ENCODE results near the gene STARD13.
"Not testable (repeated sequence)": the region's sequence is repeated elsewhere in the genome, so short reads cannot be mapped to it uniquely, and the experiment has no call there.

The STARD13 gene

DNA sequence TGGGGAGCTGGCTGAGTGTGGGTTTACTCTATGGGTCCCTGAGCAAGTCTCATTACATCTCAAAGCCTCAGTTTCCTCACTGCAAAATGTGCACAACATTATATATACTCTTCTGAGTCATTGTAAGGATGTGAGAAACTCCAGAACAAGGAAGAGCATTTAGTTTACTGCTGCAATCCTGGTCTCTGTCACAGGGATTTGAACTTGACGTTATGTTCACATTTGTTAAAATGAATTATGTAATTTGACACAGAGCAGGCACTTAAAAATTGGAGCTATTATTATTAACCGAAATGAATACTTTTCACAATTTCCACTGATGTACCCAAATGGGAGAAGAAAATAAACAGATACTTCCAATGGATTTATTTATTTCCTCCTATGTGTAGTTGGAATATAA lies 101.0 kb downstream of the STARD13 start:
- no peak for DNase-seq (ENCODE audit: insufficient read length, low spot score)

DNA sequence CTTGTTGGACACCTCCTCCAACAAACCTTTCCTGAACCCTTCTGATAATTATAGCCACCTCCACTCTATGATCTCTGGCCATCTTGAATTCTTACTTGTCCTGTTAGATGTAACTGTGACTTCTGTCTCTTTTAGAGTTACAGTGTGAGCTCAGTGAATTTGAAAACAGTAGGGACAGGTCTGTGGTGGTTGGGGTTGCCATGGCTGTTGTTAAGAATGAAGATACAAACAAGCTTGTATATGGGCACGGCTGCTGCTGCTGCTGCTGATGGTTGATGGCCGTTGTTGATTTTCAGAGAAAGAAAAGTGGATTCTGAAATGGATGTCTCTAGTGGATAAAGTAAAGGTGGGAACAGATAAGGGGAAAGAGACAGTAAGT lies 101.5 kb downstream of the STARD13 start:
- no peak for FAIRE-seq
- no peak for DNase-seq (ENCODE audit: insufficient read length, low spot score)

More for the DNA sequence above, 101.0 kb downstream of the STARD13 start:
- no peak for FAIRE-seq

DNA sequence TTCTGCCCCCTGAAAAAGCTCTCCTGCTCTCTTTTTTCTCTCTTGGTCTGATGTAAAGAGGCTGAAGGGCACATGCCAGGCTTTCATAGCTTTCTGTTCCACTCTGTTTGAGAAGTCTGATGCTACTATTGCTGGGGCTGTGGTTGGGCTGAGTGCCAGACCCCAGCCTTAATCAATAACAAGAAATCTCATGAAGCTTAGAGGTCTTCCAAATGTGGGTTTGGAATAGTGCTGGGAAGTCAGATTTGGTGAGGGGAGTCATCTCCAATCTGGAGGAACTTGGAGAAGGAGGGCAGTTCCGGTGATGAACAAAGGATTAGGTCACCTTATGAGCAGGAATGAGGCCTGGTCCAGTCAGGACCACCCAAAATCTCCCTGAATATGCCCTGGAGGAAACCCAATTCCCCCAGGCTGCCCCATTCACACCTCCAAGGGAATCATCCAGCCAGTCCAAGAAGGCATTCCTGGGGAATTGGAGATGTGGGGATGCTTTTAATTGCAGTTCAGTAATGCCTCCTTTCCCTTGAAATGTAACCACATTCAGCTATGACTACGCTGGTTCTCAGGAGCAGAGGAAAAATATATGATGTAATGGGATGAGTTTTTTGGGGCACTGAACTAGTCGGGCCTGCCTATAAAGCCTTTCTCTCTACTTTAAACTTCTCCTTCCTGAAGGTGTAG lies 102.0 kb downstream of the STARD13 start:
- DNase-seq (ENCODE audit: insufficient read length, low spot score) (no peak), FAIRE-seq (no peak)

DNA sequence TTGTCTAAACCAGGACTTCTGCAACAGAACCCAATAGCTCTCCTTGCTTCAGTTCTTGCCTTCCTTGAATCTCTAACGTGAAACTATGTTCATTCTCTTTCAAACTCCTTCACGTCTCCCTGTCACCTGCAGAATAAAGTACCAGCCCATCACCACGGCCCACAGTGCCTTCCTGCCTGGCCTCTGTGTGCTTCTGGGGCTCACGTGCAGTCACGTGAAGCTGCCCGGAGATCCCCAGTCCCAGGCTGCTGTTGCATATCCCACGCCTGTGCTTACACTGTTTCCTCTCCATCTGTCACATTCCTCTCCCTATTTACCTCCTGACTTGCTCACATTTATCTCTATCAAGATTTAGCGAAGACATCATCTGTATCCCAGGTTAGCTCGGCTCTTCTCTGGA lies 102.8 kb downstream of the STARD13 start:
- FAIRE-seq (peak; percentile 21), DNase-seq (ENCODE audit: insufficient read length, low spot score) (no peak)

DNA sequence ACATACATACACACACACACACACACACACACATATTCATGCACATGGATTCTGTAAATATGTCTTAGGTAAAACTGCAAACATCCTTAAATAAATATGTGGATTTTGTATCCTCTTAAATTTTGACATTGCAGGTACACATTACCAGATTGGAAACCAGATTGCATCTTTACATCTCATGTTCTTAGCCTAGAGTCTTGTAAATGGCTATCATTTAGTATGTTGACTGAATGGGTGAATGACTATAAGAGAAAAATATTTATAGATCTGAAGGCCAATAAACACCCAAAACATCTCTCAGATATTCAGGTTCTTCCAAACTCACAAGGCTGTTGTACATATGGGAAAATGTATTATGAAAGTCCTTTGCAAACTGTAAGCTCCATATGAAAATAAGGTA lies 104.3 kb downstream of the STARD13 start:
- DNase-seq (ENCODE audit: insufficient read length, low spot score): no peak
- FAIRE-seq: no peak

DNA sequence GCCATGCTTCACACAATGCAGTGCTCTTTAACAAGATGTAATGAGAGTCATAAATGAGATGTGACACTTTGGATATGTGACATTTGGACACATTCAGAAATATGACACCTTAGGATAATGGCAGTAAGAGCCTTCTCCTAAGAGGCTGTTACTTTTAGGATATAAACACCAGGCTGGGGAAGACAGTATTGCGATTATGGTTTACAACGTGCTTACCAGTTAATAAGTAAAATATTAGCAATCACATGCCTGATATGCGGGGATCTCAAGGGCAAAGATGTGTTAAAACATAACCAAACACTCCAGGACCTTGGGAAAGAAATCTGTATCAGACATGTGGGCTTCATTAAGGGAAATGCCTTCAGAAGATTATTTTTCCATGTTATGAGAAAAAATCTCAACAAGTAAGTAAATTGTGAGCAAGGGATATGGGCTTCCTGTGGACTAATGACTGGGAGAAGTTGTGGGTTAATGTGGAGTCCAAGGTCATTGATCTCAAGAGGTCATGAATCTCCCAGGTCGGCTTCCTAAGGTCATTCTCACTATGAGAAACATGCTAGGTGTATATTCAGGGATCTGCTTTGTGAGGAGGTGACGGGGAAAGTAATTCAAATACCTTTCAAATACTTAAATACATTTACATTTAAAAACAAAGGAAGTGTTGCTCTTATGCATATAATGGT lies 105.3 kb downstream of the STARD13 start:
- DNase-seq (ENCODE audit: insufficient read length, low spot score): no peak
- no peak for FAIRE-seq

DNA sequence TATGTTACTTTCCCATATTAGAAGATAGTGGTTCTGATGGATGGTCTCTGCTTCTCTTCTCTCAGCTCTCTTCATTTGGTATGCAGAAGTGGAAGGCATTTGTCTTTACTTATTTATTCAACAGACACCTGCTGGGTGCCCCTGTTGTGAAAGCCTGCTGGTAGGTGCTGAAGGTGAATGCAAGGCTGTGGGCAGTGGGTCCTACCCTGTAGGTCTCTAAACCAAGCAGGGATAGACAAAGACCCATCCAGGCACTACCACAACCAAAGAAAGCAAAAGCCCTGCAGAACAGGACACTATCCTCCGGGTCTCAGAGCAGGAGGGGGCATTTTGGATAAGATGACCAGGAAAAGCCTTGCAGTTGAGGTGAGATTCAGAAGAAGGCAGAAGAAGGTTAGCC lies 106.1 kb downstream of the STARD13 start:
- no peak for DNase-seq (ENCODE audit: insufficient read length, low spot score)
- no peak for FAIRE-seq

DNA sequence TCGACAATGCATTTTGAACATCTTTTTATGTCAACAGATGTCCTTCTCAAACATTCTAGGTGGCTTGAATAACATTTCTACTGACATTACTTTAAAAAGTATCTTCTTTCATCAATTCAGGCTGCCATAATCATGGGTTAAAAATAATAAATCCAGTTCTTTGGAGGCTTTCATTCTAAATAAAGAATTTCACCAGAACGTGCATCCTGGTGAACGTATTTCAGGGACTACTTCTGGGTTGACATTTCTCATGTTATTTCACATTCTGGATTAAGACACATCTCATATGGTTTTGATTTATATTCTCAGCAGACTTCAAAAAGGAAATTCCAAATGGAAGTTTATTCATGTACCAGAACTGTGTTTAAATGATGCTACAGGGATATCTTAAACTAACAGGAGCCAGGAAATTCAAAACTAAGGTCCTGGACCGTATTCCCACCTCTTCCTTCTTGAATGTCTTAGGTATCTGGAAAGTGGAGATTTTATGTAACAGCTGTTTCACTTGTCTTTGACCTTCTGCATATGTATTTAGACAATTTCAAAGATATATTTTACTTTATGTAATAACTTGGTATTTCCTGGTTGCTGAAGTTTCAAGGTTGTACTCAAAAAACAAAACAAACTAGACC lies 107.2 kb downstream of the STARD13 start:
- DNase-seq (ENCODE audit: insufficient read length, low spot score): no peak
- FAIRE-seq: peak; percentile 42

DNA sequence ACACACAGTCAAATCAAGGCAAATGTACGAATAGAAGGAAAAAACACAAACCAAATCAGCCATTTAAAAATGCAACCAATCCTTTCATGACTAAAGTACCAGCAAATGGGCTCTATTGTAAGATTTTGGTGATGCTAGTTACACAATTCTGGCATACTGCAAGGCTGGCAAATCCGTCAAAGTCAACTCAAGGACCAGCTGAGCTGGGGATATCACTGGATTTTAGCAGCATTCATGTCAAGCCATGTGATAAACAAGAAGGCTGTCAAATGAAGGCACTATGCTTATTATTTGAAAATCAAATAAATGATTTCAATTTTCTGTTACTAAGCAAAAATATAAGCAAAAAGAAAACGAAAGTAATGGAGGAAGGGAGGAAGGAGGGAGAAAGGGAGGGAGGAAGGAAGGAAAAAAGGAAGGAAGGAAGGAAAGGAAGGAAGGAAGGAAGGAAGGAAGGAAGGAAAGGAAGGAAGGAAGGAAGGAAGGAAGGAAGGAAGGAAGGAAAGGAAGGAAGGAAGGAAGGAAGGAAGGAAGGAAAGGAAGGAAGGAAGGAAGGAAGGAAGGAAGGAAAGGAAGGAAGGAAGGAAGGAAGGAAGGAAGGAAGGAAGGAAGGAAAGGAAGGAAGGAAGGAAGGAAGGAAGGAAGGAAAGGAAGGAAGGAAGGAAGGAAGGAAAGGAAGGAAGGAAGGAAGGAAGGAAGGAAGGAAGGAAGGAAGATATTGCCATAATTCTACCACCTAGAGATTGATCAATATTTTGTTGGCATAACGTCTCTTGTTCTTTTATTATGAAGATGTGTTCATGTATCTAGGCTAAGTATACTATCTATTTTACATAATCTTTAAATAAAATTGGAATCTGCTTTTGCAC lies 108.0 kb downstream of the STARD13 start:
- not testable (repeated sequence) for FAIRE-seq; DNase-seq (ENCODE audit: insufficient read length, low spot score)

DNA sequence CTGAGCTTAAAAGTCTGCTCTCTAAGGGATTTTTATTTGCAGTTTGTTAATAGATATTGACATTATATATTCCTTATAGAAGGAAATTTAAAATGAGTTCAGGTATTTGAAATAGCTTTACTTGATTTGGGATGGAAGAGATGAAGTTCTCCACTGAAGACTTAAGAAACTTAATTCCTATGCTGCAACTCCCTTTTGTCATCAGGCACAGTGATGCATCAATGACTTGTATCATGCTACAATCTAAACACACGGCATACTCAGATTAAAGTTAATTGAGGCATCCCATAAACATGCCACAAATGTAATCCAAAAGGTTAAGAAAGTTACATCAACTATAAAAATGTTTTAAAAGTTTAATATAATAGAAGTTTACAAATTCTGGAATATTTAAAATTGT lies 109.0 kb downstream of the STARD13 start:
- FAIRE-seq: no peak

DNA sequence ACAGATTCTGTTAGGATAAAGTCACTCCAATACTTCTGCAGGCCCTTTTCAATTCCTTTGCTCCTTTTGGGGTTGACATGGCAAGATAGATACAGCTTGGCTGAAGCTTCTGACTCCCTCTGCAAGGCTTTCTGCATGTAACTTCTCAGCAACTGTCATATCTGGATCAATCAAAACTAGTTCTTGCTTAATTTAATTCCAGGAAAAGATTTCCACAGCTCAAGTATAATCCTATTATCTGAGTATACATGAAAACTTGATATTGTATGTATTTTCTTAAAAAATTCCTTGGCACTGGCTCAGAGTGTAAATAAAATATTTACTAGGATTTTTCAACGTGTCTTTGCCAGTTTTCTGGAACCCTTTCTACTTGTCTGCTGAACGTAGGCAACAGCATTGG lies 109.6 kb downstream of the STARD13 start:
- no peak for FAIRE-seq

More for the DNA sequence above, 109.0 kb downstream of the STARD13 start:
- no peak for DNase-seq (ENCODE audit: insufficient read length, low spot score)

DNA sequence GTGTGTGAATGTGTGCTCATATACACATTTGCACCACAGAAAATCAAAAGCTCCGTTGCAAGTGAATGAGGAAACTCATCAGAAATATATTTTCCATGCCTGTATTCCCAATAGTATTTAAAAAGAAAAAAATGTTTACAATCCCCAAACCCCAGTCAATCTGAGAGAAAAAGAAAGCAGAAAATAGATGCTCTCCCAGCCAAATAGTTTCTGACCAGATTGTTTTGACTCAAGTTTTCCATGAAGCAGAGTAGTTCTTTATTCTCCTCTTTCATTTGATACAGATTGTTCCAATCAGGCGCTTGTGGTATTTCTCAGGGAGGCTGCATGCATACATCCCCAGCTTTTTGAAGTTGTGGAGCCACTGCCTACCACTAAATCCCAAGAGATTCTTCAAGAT lies 110.6 kb downstream of the STARD13 start:
- no peak for FAIRE-seq
- DNase-seq (ENCODE audit: insufficient read length, low spot score): no peak

More for the DNA sequence above, 109.6 kb downstream of the STARD13 start:
- no peak for DNase-seq (ENCODE audit: insufficient read length, low spot score)

DNA sequence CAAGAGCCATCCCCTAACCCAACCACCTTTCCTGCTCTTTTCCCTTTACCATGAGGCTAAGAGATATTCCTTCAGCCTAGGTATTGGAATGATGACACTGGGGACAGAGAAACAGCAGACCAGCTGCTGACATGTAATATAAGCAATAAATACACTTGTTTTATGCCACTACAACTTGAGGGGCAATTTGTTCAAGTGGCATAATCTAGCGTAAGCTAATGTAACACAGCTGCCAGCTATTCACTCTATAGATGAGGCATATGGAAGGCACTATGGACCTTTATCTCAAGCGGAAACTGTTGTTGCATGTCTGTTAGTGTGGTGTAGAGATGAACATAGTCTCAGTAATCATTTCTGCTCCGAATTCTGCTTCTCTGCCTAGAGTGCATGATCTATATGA lies 111.1 kb downstream of the STARD13 start:
- DNase-seq (ENCODE audit: insufficient read length, low spot score): no peak
- no peak for FAIRE-seq

DNA sequence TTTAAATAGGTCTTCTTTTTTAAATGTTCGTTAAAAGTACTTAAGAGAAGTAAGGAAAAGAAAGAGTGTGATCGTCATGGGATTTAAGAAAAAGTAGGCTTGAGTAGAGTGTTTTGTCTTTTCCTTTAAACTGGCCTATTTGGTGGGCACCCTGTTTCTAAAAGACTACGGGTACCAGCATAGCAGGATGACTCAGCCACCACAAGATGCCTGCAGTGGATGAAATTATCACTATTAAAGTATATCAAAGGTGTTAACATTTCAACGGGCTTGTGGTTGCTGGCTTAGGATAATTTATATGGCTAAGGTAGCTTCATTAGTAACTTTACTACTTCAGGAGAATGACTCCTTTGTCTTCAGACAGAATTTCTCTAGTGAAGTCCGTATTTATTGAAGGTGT lies 112.6 kb downstream of the STARD13 start:
- no peak for FAIRE-seq
- no peak for DNase-seq (ENCODE audit: insufficient read length, low spot score)

DNA sequence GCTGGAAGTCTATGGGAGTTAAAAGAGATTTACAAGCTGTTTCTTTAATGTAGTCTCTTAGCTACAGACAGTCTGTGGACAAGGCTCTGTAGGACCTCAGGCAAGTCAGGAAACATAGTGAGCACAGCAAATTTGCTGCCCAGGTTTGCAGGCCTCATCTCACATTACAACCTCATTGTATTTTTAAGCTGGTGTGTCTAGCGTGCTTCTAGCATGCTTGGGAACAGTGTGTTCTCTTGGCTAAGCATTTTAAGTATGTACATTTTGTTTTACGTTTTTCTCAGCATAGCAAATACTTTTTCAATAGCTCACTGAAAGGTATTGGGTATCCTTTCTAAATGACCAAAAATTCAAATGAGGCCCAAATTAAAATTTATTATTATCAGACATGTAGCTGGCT lies 113.2 kb downstream of the STARD13 start:
- FAIRE-seq (no peak), DNase-seq (ENCODE audit: insufficient read length, low spot score) (no peak)

DNA sequence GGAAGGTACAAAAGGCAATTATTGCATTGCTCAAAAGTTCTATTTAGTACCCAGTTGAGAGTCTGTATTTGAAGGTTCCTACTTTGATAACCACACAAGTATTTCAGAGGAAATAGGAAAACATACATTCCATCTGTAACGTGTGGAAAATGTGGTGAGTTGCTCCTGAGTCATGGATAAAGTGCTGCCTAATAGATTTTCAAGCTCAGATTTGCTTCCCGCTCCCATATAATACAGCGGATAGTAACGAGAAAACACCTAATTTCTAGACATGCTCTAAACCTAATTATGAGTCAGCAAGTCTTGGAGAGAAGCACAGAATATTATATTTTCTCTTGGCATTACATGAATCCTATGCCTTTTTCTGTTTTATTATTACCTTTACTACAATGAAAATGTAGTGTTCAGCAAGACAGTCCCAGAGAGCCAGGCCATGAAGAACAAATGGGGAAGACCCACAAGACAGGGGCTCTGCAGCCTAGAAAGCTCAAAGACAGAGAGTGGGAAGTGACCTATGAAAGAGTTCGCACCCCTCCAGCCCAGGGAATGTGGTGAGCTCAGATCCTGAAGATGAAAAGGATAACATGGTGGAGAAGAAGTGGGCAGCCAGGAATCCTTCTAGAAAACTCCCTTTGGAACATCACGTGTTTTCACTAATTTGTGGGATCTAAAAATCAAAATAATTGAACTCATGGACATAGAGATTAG lies 116.1 kb downstream of the STARD13 start:
- no peak for FAIRE-seq
- no peak for DNase-seq (ENCODE audit: insufficient read length, low spot score)

DNA sequence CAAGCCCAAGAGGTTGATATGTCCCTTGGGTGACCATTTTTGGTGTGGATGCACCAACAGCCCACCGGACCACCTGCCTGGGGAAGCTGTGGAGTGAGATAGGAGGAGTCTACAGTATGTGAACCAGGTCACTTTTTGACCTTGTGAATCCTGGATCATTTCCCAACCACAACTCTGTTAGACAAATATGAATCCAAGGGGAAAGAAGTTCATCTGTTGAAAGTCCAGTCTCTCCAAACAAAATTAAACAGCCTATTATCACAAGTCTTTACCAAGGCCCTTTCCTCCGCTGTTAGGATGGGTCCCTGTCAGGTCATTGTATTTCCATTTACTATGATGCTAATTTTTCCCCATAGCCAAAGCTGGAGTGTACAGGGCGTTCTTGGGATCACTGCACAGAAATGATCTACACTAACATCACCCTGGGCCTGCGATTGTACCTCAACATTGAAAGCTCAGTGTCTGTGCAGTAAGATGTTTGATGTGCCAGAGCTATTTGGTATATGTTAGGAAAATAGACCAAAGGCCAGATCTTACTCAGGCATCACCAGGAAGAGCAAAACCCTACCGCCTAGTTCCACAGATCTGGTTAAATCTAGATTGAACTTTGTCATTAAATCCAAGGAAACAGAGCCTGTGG lies 117.1 kb downstream of the STARD13 start:
- no peak for FAIRE-seq
- DNase-seq (ENCODE audit: insufficient read length, low spot score): no peak

DNA sequence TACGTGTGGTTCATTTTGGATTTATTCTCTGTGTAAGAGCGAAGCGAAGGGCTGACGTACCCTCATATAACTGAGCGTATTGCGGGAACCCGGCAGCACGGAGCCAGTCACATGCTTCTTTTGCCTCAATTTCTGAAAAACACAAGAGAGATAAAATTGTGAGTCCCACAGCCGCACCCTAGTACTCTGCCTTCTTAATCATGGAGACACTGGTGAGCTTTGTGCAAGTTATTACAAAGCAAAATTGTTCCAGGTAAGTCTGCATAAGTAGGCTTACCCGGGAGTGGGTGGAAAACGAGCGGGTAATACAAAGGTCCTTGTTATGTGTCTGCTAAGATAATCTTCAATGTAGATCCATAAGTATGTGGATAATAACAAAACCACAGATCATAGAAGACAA lies 118.1 kb downstream of the STARD13 start:
- FAIRE-seq: no peak
- no peak for DNase-seq (ENCODE audit: insufficient read length, low spot score)

DNA sequence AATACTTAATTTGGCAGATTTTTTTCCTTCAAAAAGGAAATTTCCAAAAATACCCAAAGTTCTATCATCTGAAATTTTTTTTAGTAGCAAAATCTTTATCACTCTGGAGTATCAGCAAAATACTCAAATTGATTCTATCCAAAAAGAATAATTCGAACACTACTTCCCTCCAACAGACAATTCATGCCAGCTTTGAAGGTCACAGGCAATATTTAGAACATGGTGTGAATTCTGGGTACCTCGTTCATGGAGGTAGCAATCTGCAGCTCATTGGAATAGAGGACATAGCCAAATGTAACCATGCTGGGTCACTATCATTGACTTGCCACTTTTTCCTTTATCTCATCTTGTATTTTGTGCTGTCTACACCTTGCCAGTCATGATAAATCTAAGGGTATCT lies 119.8 kb downstream of the STARD13 start:
- no peak for FAIRE-seq
- DNase-seq (ENCODE audit: insufficient read length, low spot score): no peak

DNA sequence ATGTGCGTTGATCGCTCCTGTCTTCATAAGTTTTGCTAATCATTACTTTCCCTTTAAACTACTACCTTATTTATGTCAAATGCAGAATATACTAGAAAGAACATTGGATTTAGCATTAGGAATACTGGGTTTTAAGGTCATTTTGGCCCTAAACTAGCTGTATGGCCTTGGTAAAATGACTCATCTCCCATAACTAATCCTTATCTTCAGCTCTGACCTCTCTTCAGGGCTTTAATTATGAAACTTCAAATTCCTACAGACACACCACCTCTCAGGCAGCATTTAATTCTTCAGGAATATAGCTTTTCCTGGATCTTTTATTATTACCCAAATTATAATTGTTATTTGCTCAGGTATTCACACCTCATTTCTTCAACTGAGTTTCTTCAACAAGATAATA lies 121.2 kb downstream of the STARD13 start:
- no peak for FAIRE-seq
- DNase-seq (ENCODE audit: insufficient read length, low spot score): no peak

Data from GM19239 (cell line).